ENCODE measurements around the gene DIPK1A.

DIPK1A gene

DNA sequence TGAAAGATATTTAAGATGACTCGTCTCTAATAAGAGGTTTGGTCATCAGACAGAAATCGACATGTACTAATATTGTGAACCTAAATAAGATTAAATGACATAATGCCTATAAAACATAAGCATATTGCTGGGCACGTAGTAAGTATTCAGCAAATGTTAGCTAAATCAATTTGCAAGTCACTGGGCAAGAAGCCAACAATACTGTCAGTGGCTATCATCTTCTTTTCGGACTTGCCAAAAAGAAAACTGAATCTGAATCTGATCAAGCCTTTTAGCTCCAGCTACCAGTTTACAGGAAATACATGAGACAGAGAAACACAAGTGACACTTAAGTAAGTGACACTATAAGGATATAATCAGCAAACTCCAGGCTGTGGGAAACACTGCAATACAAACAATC, 83.5 kb downstream of the DIPK1A start:
- no peak for DNase-seq (ENCODE audit: low read depth in 2 of 2)

DNA sequence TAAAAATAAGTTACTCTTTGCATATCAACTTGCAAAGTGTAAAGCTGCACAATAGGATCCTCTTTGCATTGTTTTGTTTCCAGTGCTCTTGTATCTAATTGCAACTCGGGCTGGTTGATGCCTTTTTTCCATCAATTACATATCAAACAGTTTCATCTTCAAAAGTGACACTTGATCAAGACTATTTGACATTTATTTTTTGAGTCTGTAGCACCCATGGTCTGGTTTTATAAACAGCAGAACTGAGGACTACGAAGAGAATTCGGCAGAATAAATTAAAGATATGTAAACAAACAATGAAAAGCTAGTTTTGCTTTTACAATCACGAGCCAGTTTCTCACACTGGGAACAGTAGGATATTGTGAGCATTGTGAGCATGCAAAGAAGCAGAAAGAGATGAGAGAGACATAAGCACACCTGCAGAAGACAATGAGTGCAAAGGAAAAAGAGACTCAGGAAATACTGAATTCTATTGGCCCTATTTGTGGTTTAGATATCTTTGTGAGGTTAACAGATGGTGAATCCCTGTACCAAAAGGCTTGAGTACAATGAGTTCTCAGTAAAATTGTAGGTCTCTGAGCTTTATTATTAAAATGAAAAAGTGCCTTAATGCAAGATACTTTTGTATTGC, 84.1 kb downstream of the DIPK1A start:
- DNase-seq (ENCODE audit: low read depth in 2 of 2), result no peak

DNA sequence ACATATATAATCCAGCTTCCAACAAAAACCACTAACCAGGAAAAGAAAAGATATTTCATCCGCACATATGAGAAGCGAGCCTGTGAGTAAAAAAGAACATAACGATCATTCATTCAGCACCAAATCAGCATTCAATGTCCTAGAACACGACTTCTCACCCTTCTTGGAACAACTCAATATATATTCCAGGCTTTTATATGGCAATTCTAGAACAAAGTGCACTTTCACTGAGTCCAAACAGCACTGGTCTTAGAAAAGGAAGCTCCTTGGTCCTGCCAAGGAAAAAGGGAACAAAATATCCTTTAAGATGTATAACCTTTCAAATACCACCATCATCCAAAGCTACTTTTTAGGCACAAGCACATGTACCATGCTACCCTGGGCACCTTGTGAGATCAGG, 84.9 kb downstream of the DIPK1A start:
- no peak for DNase-seq (ENCODE audit: low read depth in 2 of 2)

DNA sequence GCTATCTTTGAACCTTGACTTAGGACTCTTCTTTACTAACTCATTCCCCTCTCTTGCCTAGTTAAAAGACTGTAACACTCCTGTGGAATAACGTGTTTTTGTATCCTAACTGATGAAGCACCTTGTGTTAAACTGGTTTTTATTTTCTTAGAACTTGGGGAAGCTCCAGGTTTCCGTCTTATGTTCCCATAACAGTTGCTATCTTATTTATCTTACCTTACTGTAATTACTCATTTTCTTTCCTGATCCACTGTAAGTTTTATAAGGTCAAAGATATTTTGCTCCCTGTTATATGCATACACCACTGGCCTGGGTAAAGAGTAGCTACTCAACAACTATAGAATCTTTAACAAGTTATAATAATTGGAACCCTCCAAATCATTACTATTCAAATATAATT, 86.3 kb downstream of the DIPK1A start:
- no peak for DNase-seq (ENCODE audit: low read depth in 2 of 2)

DNA sequence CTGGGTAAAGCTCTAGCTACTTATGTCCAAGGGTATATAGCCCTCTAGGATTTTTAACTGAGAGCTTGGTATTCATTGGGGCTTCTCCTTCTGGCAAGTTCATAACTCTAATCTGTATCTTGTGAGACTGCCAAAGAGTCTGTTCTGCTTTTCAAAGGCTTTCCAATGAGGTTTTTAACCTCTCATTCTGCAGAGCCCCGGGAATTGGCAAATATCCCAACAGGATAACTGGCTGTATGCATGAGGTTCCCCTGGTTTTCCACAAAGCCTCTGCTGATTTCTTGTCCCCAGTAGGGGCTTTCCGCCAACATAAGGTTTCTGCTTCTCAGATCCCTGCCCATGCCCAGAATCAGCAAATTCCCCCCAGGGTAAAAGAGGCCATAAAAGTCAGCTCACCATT, 88.5 kb downstream of the DIPK1A start:
- no peak for DNase-seq (ENCODE audit: low read depth in 2 of 2)

DNA sequence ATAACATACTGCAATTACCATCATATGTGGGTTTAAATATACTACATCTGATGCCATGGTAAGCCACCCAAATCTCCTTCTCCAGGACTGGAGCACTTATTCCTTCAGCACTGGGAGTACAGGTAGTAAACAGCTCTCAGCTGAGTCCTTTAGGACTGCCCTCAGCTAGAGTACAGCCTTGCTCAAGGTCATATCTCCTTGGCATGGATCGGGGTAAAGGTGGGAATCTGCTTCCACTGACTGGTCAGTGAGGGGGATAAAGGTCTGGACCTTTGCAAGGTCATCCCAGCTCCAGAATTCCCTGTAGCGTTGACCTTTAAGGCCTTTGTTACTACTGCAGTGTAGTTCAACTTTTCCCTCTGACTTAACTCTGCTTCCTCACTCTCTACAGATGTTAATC, 90.7 kb downstream of the DIPK1A start:
- no peak for DNase-seq (ENCODE audit: low read depth in 2 of 2)

DNA sequence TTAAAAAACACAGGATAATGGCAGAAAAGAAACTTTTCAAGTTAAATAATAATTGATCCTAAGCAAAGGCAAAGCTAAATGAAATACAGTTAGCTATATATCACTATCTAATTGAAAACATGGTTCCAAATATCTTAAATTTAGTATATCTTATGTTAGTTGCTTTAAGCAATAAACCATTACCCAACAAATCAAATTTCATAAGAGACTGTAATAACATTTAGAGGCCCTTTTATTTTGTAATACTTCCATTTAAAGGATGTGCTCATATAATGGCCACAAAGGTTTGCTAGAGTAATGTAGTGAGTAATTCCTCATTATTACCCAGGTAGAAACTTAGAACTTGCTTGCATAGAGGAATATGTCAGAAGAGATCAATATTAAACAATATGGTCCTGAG, 97.1 kb downstream of the DIPK1A start:
- no peak for DNase-seq (ENCODE audit: low read depth in 2 of 2)

DNA sequence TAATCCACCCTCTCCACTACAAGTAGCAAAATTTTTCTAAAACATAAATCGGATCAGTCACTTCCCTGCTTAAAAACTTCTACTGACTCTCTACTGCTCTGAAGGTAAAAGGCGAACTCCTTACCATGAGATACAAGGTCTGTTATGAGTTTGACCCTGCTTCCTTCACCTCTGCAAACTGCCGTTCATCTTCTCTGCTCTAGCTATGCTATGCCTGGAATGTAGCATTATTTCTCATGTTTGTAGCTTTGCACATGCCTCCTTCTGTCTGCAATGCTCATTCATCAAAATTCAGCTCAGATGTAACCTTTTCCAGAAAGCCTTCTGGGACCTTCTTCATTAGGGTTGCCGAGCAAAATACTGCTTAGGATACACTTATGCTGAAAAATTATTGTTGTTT, 98.7 kb downstream of the DIPK1A start:
- DNase-seq (ENCODE audit: low read depth in 2 of 2), result no peak

DNA sequence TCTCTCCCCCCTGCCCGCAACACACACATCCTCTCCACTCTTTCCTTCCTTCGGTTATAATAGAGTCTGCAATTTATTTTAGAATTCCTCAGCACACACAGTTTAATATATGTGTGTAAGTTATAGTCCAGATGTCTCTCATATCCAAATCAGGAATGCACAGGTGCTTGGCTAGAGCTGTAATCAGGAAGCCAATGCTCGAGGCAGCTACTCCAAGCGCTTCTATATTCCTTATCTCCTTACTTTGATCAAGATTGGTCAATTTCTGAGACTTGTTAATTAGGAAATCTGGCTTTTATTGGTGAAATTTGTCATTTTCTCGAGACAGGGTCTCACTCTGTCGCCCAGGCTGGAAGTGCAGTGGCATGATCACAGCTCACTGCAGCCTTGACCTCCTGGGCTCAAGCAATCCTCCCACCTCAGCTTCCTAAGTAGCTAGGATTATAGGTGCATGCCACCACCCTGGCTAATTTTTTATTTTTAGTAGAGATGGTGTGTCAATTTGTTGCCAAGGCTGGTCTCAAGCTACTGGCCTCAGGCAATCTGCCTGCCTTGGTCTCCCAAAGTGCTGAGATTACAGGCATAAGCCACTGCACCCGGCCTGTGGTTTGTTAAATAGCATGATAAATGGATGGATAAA, 101.7 kb downstream of the DIPK1A start:
- no peak for DNase-seq (ENCODE audit: low read depth in 2 of 2)

DNA sequence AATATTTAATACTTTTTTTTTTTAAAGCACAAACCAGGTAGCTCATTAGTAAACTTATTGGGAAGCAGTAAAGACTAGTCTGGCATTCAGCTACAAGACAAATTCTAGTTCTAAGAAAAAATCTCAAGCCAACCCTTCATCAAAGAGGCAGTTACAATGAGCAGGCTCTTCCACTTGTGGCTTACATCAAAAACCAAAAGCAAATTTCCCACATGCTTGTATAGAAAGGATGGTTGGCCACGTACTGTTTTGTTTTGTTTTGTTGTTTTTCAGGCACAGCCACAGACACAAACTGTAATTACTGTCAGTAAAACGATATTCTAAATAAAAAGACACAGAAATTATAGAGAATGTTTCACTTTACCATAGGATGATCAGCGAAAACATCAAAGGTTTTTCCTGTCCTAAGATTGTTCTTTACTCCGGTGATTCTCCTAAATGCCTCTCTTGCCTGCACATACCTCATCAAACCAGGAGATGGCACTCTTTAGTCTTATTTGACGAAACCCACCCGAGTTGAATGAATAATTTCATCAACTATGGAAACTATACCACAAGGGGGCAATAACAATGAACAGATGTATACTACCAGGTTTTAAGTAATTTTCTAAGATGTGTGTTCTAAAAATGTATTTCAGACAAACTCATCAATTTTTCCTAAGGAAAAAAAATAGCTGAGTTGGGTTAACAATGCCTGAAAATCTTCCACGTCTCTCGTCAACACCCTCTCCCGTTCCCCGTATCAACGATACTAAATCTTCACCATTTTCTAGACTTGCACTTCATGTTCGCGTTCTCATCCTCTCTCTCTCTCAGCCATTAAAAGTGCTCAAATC, 102.5 kb downstream of the DIPK1A start:
- peak in 1 of 2 donors; percentile 45 for DNase-seq (ENCODE audit: low read depth in 2 of 2)

DNA sequence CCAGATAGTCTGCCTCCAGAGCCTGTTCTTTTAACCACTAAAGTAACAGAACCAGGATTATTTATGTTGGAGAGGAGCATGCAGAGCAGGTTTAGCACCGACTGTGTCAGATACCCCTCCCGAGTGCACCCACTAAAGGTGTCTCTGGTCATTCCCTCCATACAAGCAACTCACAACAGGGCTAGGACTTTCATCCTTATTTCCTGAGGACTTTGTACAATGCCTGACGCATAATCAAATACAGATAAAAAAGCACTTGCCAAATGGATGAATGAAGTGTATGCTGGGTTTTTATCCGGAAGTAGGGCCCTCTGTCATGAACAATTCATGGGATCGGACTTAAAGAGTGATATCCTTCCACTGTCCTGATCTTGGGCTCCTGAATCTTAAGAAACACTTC, 103.4 kb downstream of the DIPK1A start:
- no peak for DNase-seq (ENCODE audit: low read depth in 2 of 2)

DNA sequence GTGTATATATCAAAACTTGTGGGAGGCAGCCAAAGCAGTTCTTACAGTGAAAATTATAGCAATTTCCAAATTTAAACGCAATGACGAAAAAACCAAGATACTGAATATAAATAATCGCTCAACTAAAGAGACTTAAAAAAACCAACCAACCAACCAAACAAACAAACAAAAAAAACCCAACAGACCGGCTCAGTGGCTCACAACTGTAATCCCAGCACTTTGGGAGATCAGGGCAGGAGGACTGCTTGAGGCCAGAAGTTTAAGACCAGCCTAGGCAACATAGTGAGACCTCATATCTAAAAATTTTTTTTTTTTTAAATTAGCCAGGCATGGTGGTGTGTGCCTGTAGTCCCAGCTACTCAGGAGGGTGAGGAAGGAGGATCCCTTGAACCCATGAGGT, 106.0 kb downstream of the DIPK1A start:
- DNase-seq (ENCODE audit: low read depth in 2 of 2), result no peak

DNA sequence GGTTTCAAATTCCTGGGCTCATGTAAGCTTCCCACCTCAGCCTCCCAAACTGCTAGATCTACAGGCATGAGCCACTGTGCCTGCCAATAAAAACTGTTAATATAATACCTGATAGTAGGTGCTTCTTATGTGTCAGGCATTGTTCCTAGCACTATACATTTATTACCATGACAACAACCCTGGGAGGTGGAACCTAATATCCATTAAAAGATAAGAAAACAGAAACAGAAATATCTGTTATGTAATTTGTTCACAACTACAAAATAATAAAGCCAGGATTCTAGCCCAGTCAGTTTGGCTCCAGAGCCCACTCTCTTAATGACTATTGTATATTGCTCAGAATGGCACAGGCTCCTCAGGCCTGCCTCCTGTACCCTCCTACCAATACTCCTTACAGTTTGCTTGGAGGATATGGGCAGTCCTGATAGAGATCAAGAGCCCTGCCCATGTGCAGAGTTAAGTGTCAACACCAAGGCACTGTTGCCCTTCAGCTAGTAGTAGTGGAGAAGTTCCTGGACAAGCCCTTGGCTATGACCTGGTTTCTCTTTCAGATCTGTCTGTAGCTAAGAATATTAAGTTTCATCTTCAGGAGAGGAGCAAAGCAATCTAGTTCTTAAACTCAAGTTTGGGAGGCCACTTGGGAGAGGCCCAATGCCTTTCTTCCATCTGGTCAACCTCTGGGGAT, 107.0 kb downstream of the DIPK1A start:
- no peak for DNase-seq (ENCODE audit: low read depth in 2 of 2)

DNA sequence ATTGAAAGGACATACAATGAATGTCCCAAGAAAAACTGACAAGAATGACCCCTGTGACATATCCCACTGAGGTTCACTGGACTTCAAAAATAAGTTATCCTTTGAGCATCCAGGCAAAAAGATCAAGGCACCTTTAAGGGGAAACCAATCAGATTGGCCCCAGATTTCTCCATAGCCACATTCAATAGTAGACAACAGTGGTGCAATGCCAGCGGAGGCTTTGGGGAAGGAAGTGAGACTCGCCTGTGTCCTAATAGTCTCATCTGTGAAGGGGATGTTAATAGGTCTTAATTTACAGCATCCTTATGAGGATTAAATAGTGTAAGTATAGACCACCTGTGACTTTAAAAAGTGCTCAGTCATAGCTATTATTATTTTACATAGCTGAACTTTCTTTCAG, 108.0 kb downstream of the DIPK1A start:
- DNase-seq (ENCODE audit: low read depth in 2 of 2), result no peak

DNA sequence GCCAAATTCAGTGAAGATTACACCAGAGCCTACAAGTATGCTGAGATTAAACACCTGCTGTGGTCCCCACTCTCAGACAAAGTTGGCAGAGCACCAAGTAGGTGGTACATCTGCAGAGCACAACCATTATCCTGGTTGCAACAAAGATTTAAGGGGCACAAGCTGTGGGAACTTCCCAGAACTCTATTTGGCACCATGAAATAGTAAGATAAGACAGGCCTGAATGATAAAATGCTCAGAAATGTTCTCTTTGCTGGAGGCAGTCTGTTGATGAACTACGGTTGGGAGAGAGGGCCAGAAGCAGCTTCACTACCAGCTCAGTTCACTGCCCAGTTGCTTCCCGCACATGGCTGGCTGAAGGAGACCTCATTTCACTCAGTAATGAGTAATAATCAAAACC, 109.5 kb downstream of the DIPK1A start:
- no peak for DNase-seq (ENCODE audit: low read depth in 2 of 2)

DNA sequence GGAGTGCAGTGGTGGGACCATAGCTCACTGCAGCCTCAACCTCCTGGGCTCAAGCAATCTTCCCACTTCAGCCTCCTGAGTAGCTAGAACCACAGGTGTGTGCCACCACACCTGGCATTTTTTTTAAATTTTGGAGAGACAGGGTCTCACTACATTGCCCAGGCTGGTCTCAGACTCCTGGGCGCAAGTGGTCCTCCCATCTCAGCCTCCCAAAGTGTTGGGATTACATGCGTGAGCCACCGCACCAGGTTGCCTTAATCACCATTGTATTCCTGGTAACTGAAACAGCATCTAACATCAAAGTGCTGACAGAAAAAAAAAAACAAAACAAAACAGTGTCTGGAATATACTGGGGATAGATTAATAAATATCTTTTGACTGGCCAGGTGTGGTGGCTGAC, 111.2 kb downstream of the DIPK1A start:
- DNase-seq (ENCODE audit: low read depth in 2 of 2), result no peak

DNA sequence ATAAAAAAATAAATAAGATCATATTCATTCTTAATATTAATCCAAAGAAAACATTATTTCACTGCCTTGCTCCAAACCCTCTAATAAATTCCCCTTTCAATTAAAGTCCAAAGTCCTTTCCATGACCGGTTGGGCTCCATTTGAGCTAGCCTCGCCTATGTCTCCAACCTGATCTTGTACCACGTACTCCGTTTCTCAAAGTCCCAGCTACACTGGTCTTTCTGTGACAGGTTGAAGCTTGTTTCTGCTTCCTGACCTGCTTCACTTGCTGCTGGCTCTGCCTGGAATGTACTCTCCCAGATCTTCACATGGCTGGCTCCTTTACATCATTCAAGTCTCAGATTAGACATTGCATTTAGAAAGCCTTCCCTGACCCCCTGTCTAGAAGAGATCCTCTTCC, 113.1 kb downstream of the DIPK1A start:
- DNase-seq (ENCODE audit: low read depth in 2 of 2), result no peak

DNA sequence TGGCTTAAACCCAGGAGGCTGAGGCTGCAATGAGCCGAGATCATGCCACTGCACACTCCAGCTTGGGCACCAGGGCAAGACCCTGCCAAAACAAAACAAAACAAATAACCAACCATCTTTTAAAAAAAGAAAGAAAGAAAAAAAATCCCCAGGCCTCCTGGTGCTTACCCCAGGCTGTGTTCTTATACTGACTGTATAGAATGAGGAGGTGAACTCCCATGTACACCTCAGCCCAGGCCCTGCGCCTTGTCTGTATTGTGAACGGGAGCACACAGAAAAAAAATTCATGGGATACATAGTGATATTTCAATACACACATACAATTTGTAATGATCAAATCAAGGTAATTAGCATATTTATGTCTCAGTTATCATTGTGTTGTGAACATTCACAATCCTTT, 115.4 kb downstream of the DIPK1A start:
- no peak for DNase-seq (ENCODE audit: low read depth in 2 of 2)

DNA sequence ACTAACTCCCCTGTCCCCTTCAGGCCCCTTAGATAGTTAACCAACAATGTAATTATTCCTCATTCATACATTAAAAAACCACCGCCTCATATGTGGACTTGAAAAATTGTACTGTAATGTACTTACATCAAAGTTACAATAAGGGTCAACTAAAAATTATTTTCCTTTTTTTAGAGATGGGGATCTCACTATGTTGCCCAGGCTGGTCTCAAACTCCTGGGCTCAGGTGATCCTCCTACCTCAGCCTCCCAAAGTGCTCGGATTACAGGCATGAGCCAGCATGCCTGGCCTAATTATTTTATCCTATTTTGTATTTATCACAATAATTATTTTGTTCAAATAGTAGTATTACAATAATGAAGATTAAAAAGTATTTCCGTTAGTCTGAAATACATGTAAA, 116.8 kb downstream of the DIPK1A start:
- DNase-seq (ENCODE audit: low read depth in 2 of 2), result no peak

DNA sequence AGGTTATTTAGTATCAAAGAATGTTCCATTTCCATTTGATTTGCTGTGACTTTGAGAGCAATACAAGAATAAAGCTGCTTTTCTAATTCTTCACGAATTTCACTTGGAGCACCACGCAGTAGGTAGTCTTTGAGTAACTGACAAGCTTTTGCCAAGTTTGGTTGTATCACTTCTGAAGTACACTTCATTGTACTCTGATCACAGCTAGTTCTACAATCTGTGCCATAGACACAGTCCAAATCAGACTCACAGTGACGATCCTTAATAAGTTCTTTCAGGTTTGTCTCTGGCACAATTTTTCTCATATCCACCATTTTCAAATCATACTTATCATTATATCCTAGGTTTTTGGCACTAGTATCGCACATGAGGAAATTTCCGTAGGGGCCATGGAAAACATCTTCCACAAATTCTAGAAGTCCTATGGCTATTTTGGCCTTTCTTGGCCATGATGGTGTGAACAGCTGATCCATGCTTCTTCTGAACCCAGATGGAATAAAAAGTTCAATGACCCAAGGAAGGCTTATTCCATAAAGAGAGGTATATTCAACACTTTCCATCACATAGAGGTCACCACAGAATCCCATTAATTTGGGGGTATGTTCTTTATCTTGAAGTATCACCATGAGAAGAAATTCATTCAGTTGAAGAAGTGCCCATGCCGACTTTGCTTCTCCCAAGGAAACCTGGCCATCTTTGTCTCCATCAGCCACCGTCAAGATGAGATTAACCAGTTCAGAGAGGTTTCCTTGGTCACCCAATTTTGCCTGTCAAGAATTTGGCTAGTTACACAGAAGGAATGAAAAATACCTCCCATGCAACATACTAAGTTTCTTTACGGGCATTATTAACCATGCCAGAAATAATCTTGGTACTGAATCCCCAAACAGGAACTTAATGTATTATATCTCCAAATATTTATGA, 117.6 kb downstream of the DIPK1A start:
- no peak for DNase-seq (ENCODE audit: low read depth in 2 of 2)

DNA sequence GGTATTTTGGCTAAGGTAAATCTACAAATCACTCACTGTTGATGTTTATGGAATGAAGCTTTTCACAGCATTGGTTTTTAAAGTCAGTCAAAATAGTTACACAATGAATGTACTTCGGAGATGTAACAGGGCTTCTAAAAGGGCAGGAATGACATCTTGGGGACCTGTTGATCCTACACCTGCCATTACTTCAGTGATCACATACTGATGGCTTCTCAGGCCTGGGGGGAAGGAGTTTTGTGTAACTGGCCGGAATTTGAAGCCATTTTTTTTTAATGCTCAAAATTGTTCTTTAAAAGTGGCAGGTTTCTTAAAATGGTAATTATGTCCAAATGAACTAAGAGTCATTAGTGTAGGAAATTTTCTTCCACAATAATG, 118.2 kb downstream of the DIPK1A start:
- DNase-seq (ENCODE audit: low read depth in 2 of 2), result no peak
